ENCODE measurements around the gene PRKACA.

- TF ChIP-seq CTCF (conservative IDR thresholded peaks at IDR 0.05 in 1 of 2, IDR thresholded peaks at IDR 0.05 in 1 of 2; ENCODE audit: extremely low read depth in 1 of 2, insufficient read depth in 1 of 2, low read depth in 1 of 2, low read length in 2 of 2) (no peak), EZH2 (IDR thresholded peaks at IDR 0.05; ENCODE audit: borderline replicate concordance, low read length) (no peak)
Observed at GRCh38 chr19:14127176-14127575, 9.6 kb upstream of the PRKACA start.
